ENCODE measurements around the gene YRDC.

DNA sequence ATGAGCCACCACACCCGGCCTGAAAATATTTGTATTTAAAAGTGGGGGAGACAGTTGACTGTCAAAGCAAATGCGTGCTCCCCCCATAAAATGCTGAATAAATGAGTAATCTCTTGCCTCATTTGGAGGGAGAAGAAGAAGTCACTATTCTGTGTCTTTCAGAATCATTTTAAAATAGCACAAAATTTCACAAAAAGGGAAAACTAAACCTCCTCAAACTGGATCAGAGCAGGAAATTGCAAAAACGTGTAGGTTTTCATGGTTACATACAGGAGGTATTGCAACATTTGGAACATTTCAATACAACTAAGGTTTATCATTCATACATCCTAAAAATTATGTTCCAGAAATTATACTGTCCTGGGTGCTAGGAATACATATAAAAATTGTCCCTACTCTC is 37.8 kb upstream of the YRDC start:
- TF ChIP-seq, protein P1, sequence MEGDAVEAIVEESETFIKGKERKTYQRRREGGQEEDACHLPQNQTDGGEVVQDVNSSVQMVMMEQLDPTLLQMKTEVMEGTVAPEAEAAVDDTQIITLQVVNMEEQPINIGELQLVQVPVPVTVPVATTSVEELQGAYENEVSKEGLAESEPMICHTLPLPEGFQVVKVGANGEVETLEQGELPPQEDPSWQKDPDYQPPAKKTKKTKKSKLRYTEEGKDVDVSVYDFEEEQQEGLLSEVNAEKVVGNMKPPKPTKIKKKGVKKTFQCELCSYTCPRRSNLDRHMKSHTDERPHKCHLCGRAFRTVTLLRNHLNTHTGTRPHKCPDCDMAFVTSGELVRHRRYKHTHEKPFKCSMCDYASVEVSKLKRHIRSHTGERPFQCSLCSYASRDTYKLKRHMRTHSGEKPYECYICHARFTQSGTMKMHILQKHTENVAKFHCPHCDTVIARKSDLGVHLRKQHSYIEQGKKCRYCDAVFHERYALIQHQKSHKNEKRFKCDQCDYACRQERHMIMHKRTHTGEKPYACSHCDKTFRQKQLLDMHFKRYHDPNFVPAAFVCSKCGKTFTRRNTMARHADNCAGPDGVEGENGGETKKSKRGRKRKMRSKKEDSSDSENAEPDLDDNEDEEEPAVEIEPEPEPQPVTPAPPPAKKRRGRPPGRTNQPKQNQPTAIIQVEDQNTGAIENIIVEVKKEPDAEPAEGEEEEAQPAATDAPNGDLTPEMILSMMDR (IDR thresholded peaks at IDR 0.05) = no peak
- TF ChIP-seq POLR2A (IDR thresholded peaks at IDR 0.05) (no peak), POLR2AphosphoS5 (IDR thresholded peaks at IDR 0.05) (no peak)

Data from breast epithelium (tissue), 3 donors.